Mucosa of descending colon (tissue), 3 donors: ENCODE results near the gene TLK1. TPM values are rescaled to one million over a fixed set of nuclear protein-coding genes. Genes with fewer than 3 reads are reported as not detected.

Experiments
- ATAC-seq: fragments of 200-7000 bp; cut with Tn5 transposase; one replicate; pipeline ENCODE4 v1.9.1; 2020; ENCODE audit warnings: mild to moderate bottlenecking, moderate library complexity
- DNase-seq, 3 donors: peaks; one replicate each; pipeline ENCODE4 v3.0.0-alpha.2; 2020
- H3K36me3 ChIP-seq: fragments of 200-600 bp; one replicate; pipeline ENCODE4 v1.8.0; 2021; ENCODE audit warnings: low read depth, mild to moderate bottlenecking
- H3K4me1 ChIP-seq: fragments of 200-600 bp; one replicate; pipeline ENCODE4 v1.8.0; 2021; ENCODE audit warnings: low read depth, mild to moderate bottlenecking
- H3K4me3 ChIP-seq: fragments of 200-600 bp; one replicate; pipeline ENCODE4 v1.8.0; 2021; ENCODE audit warnings: mild to moderate bottlenecking
- H3K9me3 ChIP-seq: fragments of 200-600 bp; one replicate; pipeline ENCODE4 v1.8.0; 2021; ENCODE audit warnings: mild to moderate bottlenecking
- intact Hi-C, 2 donors: fragments of 100-400 bp; cut with DNase I in 1 of 2; cut with micrococcal nuclease in 1 of 2; formaldehyde crosslinking; loops; one replicate each; pipeline versions ENCODE4 v1.11.0 to v1.11.1; 2022; cut with DNase I, micrococcal nuclease
- total RNA-seq, 3 donors: library from RNA; stranded (reverse); fragmentation: NEBNext Ultra II Directional in 2 of 3; extraction: Animal tissue kit (Norgen Biotek cat#: 25700) in 2 of 3; gene quantifications; one replicate each; pipeline versions ENCODE4 v1.2.1 to v1.2.4, GENCODE V29; 2021 to 2023
- TF ChIP-seq, protein P1 (sequence below): fragments of 200-600 bp; IDR thresholded peaks from one replicate; pipeline ENCODE4 v1.8.0; 2022; ENCODE audit warnings: antibody characterized with exemption, mild to moderate bottlenecking
- donor health status: DM: no; HTN: no; CAD: no; lungs with moderate emphysema.
- donor health status: DM: no; HTN: no; CAD: no.
- donor health status: DM: no; HTN: yes; CAD: no.

Gene TLK1
- total RNA-seq, 3 donors from 2014 or later: 91.6 to 112 (median 109) TPM

DNA sequence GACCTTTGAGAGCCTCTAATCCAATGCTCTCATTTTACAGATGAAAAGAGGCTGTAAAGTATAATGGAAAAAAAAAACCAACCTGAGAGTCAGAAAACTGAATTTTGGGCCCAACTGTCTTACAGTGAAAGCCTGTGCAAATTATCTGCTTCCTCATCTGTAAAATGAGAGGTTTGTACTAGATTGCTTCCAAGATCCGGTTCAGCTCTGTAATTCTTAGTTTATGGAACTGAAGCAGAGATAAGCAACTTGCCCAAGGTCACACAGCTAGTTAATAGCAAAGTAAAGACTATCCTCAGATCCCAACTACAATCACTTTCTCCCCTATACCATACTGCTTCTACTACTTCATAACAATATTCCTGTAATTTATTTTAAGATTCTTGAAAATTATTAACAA is 6.3 kb downstream of the TLK1 start:
- no peaks in the 10 kb centered on the region for H3K36me3 ChIP-seq
- peak in 1 of 3 donors; percentile 55 for DNase-seq
- intact Hi-C loops: loop anchor here in 1 of 2 donors (10.0 kb wide), 1 partner anchor 260 kb away; no protein-coding TSS in a partner anchor
- ATAC-seq: peak; percentile 89
- TF ChIP-seq, protein P1, sequence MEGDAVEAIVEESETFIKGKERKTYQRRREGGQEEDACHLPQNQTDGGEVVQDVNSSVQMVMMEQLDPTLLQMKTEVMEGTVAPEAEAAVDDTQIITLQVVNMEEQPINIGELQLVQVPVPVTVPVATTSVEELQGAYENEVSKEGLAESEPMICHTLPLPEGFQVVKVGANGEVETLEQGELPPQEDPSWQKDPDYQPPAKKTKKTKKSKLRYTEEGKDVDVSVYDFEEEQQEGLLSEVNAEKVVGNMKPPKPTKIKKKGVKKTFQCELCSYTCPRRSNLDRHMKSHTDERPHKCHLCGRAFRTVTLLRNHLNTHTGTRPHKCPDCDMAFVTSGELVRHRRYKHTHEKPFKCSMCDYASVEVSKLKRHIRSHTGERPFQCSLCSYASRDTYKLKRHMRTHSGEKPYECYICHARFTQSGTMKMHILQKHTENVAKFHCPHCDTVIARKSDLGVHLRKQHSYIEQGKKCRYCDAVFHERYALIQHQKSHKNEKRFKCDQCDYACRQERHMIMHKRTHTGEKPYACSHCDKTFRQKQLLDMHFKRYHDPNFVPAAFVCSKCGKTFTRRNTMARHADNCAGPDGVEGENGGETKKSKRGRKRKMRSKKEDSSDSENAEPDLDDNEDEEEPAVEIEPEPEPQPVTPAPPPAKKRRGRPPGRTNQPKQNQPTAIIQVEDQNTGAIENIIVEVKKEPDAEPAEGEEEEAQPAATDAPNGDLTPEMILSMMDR: no peak
- H3K4me1 ChIP-seq: peaks cover 42% of the 10 kb centered on the region
- H3K4me3 ChIP-seq: no peak overlapping the region
- no peaks in the 10 kb centered on the region for H3K9me3 ChIP-seq

DNA sequence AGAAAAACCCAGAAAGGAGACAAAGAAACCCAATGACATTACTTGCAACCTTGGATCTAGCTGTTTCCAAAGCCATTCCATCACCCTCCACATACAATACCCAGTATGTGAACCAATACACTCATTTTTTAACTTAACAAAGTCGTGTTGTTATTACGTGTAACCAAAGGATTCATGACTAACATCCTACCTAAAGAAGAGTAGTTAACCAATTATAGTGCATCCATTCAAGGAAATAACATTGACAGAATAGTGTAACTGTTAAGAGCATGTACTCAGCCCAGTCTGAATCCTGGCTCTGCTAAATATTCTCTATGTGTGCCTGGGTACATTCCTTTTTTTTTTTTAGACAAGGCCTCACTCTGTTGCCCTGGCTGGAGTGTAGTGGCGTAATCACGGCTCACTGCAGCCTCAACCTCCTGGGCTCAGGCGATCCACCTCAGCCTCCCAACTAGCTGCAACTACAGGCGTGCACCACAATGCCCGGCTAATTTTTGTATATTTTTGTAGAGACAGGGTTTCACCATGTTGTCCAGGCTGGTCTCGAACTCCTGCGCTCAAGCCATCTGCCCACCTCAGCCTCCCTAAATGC is 9.9 kb downstream of the TLK1 start:
- Histone ChIP-seq H3K4me3 (no peak overlapping the region), H3K9me3 (no peaks in the 10 kb centered on the region), H3K4me1 (peaks cover 53% of the 10 kb centered on the region), H3K36me3 (no peaks in the 10 kb centered on the region)
- TF ChIP-seq, protein P1: no peak
- DNase-seq (no peak), ATAC-seq (no peak)
- intact Hi-C loops: loop anchor here in 1 of 2 donors (10.0 kb wide), 1 partner anchor 264 kb away; no protein-coding TSS in a partner anchor

DNA sequence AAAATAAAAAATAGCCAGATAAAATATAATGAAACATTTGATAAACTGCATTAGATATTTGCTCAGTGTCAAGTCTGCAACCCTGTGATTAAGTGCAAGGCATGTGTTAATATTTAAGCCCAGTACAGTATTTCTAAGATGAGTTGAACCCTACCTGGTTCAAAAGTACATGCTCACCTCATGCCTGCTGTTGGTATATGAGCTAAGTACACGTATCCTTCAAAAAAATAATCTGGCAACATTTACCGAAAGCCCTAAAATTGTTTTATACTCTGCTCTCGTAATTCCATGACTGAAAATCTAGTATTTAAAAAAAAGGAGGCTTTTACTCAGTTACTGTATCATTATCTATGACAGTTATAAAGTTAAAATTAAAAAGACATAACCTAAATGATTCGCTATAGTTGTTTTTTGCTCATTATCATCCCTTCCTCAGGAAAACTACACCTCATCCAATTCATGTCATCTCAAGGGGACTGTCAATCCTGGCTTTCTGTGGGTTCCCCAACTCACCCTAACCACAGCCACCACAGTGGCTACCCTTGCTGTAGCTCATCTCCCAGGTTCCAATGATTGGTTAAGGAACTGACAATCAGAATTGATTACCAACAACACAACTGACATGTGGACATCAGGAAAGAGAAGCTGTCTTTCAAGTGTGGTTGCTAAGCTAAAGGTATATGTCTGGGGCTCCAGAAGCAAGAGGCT is 10.6 kb downstream of the TLK1 start:
- Histone ChIP-seq H3K4me3 (no peak overlapping the region), H3K36me3 (no peaks in the 10 kb centered on the region), H3K4me1 (peaks cover 47% of the 10 kb centered on the region), H3K9me3 (no peaks in the 10 kb centered on the region)
- DNase-seq (no peak), ATAC-seq (no peak)
- TF ChIP-seq, protein P1: no peak
- intact Hi-C loops: loop anchor here in 1 of 2 donors (10.0 kb wide), 1 partner anchor 265 kb away; no protein-coding TSS in a partner anchor

DNA sequence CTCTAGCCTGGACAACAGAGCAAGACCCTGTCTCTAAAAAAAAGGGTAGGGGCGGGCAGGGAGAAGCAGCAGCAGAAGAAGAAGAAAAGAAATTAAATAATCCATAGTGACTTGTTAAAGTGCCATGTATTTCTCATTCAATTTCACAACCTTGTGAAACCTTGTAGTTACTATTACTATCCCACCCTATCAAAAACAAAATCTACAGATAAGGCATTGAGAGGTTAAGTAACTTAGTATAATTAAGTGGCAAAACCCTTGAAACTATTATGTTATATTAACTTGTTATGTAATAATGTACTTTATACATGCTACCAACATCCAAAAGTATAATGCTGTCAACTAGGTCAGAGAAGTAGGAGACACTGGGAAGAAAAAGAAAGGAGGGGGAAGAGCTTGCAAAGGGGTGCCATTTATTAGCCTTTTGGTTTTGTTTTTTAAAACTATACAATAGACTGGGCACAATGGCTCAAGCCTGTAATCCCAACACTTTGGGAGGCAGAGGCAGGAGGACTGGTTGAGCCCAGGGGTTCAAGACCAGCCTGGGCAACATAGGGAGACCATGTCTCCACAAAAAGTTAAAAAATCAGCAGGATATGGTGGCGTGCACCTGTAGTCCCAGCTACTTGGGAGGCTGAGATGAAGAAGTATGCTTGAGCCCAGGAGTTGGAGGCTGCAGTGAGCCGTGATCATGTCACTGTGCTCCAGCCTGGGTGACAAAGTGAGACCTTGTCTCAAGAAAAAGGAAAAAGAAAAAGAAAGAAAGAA is 11.3 kb downstream of the TLK1 start:
- no peak overlapping the region for H3K4me3 ChIP-seq
- no peaks in the 10 kb centered on the region for H3K9me3 ChIP-seq
- intact Hi-C loops: no loop called here
- H3K4me1 ChIP-seq: peaks cover 46% of the 10 kb centered on the region
- TF ChIP-seq, protein P1: no peak
- no peaks in the 10 kb centered on the region for H3K36me3 ChIP-seq
- ATAC-seq: no peak
- DNase-seq: no peak

DNA sequence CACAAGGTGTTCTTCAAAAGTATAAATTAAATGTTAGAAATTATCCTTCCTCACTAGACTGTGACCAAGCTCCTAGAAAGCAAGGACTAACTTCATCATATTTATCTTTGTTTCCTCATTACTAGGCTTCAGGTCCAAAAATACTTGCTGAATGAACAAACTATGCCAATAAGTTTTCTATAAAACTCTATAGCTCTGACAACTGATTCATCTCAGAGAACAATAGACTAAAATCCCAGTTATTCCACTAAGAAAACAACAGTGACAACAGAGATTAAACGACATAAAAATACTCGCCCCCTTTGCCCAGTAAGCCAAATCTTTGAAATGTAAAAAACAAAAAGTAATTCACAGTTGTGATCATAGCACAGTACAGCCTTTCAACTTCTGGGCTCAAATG is 13.6 kb downstream of the TLK1 start:
- ATAC-seq: peak; percentile 36
- no peak overlapping the region for H3K4me3 ChIP-seq
- no peaks in the 10 kb centered on the region for H3K9me3 ChIP-seq
- intact Hi-C loops: no loop called here
- no peaks in the 10 kb centered on the region for H3K36me3 ChIP-seq
- DNase-seq: no peak
- H3K4me1 ChIP-seq: peaks cover 36% of the 10 kb centered on the region
- TF ChIP-seq, protein P1: no peak
